Panc1 (cell line): Measurements from ENCODE around the gene PTBP2. TPM values are rescaled to one million over a fixed set of nuclear protein-coding genes. Genes with fewer than 3 reads are reported as not detected.

Experiments
- ATAC-seq: fragments of 200-7000 bp; cut with Tn5 transposase; 2 replicates; pipeline ENCODE4 v1.9.1; 2020; ENCODE audit warnings: mild to moderate bottlenecking, moderate library complexity
- BruUV-seq: library from RNA; stranded (reverse); fragments of 400-500 nt; replicated peaks from 2 replicates; lab custom pipeline; 2021; lab: Mats Ljungman, UMichigan
- CTCF ChIA-PET: fragments of 300-600 bp; sonication (Branson Sonifier 250); formaldehyde crosslinking; loops from one replicate; lab custom pipeline; 2022; ENCODE audit warnings: antibody characterized with exemption; lab: Charles Lee
- POLR2A ChIA-PET: fragments of 300-600 bp; sonication (Branson Sonifier 250); formaldehyde crosslinking; loops from one replicate; lab custom pipeline; 2022; ENCODE audit warnings: antibody characterized with exemption; lab: Charles Lee
- DNase-seq: peaks from one replicate; pipeline ENCODE4 v3.0.0-alpha.2; 2010; ENCODE audit warnings: low read depth, low spot score
- H3K27ac ChIP-seq: 2 replicates; pipeline ENCODE4 v1.5.1; 2011; ENCODE audit warnings: mild to moderate bottlenecking, low read length, inconsistent platforms
- H3K27me3 ChIP-seq: fragments of 200-500 bp; sonication (Bioruptor generic); 2 replicates; pipeline ENCODE4 v1.6.0; 2014; ENCODE audit warnings: low read length, inconsistent platforms; ENCODE audit not compliant: control insufficient read depth, insufficient read depth
- H3K36me3 ChIP-seq: fragments of 200-500 bp; sonication (Bioruptor generic); 2 replicates; pipeline ENCODE4 v1.5.1; 2014; ENCODE audit warnings: inconsistent platforms, mild to moderate bottlenecking, low read length, moderate library complexity; ENCODE audit not compliant: control insufficient read depth, insufficient read depth
- H3K4me1 ChIP-seq: 2 replicates; pipeline ENCODE4 v1.5.1; 2011; ENCODE audit warnings: inconsistent platforms, mild to moderate bottlenecking, low read length, moderate library complexity; ENCODE audit not compliant: control insufficient read depth, insufficient read depth
- H3K4me3 ChIP-seq, 2 experiments: 2 replicates each; pipeline ENCODE4 v1.5.1; 2011 to 2012; ENCODE audit warnings: low read depth in 2 of 2, low read length in 2 of 2, mild to moderate bottlenecking in 2 of 2, inconsistent platforms in 1 of 2, moderate library complexity in 1 of 2
- H3K9me3 ChIP-seq: fragments of 200-500 bp; sonication (Bioruptor generic); 2 replicates; pipeline ENCODE4 v1.5.1; 2014; ENCODE audit warnings: low read depth, mild to moderate bottlenecking, inconsistent platforms, low read length, moderate library complexity; ENCODE audit not compliant: control insufficient read depth, insufficient read depth
- POLR2AphosphoS5 ChIP-seq: IDR thresholded peaks from 2 replicates; pipeline ENCODE4 v1.6.1; 2012; ENCODE audit warnings: mild to moderate bottlenecking, low read depth, low read length, moderate library complexity
- SIN3A ChIP-seq: IDR thresholded peaks from 2 replicates; pipeline ENCODE4 v1.6.1; 2012; ENCODE audit warnings: low read depth, mild to moderate bottlenecking, low read length, moderate library complexity, borderline replicate concordance; ENCODE audit not compliant: insufficient read depth
- TCF7L2 ChIP-seq: IDR thresholded peaks from 2 replicates; pipeline ENCODE4 v1.6.1; 2011; ENCODE audit warnings: mild to moderate bottlenecking, low read depth, low read length, inconsistent platforms
- in situ Hi-C: cut with HindIII; loops from 2 replicates; pipeline ENCODE4 v1.10.0; 2016; ENCODE audit warnings: low sequenced_read_pairs, low pct_unique_long_range_greater_than_20kb
- intact Hi-C: fragments of 100-400 bp; cut with micrococcal nuclease; formaldehyde crosslinking; loops from one replicate; pipeline ENCODE4 v1.10.0; 2022; ENCODE audit not compliant: unreplicated experiment
- total RNA-seq: library from RNA; stranded (reverse); gene quantifications from one replicate; pipeline ENCODE4 v1.2.1, GENCODE V29; 2021; ENCODE audit not compliant: unreplicated experiment
- TF ChIP-seq, protein P1 (sequence below): fragments of 450-650 bp; IDR thresholded peaks from 2 replicates; pipeline ENCODE4 v1.5.1; 2017; ENCODE audit warnings: mild to moderate bottlenecking
- TF ChIP-seq, protein P2 (sequence below), 2 experiments: IDR thresholded peaks; 2 replicates each; pipeline ENCODE4 v1.6.1; 2011 to 2012; ENCODE audit warnings: low read depth in 2 of 2, control low read depth in 1 of 2, low read length in 1 of 2, mild to moderate bottlenecking in 1 of 2, moderate library complexity in 1 of 2; ENCODE audit not compliant: insufficient read depth in 1 of 2

Gene PTBP2
- total RNA-seq, 1 experiment from 2014 or later, result 12.9 TPM

DNA sequence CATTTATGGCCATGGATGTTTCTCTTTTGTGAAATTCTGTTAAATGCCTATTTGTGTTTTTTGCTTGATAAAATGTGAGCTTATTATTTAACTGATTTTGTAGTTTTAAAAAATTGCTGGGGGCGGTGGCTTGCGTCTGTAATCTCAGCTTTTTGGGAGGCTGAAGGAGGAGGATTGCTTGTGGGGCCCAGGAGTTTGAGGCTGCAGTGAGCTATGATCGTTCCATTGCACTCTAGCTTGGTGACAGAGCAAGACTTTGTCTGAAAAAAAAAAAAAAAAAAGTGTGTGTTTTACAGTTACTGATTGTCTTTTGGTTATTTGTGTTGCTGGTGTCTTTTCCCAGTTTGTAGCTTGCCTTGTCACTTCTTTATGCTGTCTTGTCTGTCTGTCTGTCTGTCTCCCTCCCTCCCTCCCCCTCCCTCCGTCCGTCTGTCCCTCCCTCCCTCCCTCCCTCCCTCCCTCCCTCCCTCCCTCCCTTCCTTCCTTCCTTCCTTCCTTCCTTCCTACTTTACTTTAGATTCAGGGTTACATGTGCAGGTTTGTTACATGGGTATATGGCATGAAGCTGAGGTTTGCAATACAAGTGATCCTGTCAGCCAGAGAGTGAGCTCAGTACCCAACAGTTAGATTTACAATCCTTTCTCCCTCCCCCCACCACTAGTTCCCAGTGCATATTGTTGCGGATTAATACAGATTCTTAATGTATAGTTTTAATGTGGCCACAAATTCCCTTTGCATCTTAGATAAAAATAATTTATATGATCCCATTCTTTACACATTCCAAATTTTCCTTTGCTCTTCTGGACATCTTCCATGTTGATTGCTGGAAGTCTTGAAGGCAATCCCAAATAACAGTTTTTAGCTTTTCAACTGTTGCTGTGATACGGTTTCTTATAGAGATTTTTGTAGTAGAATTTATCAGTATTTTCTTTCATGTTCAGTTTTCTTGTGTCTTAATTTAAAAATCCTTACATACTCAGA is 25.1 kb downstream of the PTBP2 start:
- ATAC-seq (no peak), DNase-seq (no peak)
- H3K27me3 ChIP-seq, result no peaks in the 10 kb centered on the region
- intact Hi-C loops (no loop called here), in situ Hi-C loops (no loop called here)
- H3K4me1 ChIP-seq, result no peaks in the 10 kb centered on the region; the same call in 1 of the 2 replicates
- peaks cover 4% of the 10 kb centered on the region; the same call in 1 of the 2 replicates for H3K36me3 ChIP-seq
- no peak overlapping the region for H3K4me3 ChIP-seq
- no peak overlapping the region for H3K27ac ChIP-seq
- TF ChIP-seq TCF7L2 (no peak), POLR2AphosphoS5 (no peak), SIN3A (no peak)
- TF ChIP-seq, protein P1, sequence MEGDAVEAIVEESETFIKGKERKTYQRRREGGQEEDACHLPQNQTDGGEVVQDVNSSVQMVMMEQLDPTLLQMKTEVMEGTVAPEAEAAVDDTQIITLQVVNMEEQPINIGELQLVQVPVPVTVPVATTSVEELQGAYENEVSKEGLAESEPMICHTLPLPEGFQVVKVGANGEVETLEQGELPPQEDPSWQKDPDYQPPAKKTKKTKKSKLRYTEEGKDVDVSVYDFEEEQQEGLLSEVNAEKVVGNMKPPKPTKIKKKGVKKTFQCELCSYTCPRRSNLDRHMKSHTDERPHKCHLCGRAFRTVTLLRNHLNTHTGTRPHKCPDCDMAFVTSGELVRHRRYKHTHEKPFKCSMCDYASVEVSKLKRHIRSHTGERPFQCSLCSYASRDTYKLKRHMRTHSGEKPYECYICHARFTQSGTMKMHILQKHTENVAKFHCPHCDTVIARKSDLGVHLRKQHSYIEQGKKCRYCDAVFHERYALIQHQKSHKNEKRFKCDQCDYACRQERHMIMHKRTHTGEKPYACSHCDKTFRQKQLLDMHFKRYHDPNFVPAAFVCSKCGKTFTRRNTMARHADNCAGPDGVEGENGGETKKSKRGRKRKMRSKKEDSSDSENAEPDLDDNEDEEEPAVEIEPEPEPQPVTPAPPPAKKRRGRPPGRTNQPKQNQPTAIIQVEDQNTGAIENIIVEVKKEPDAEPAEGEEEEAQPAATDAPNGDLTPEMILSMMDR, result no peak
- TF ChIP-seq, protein P2, sequence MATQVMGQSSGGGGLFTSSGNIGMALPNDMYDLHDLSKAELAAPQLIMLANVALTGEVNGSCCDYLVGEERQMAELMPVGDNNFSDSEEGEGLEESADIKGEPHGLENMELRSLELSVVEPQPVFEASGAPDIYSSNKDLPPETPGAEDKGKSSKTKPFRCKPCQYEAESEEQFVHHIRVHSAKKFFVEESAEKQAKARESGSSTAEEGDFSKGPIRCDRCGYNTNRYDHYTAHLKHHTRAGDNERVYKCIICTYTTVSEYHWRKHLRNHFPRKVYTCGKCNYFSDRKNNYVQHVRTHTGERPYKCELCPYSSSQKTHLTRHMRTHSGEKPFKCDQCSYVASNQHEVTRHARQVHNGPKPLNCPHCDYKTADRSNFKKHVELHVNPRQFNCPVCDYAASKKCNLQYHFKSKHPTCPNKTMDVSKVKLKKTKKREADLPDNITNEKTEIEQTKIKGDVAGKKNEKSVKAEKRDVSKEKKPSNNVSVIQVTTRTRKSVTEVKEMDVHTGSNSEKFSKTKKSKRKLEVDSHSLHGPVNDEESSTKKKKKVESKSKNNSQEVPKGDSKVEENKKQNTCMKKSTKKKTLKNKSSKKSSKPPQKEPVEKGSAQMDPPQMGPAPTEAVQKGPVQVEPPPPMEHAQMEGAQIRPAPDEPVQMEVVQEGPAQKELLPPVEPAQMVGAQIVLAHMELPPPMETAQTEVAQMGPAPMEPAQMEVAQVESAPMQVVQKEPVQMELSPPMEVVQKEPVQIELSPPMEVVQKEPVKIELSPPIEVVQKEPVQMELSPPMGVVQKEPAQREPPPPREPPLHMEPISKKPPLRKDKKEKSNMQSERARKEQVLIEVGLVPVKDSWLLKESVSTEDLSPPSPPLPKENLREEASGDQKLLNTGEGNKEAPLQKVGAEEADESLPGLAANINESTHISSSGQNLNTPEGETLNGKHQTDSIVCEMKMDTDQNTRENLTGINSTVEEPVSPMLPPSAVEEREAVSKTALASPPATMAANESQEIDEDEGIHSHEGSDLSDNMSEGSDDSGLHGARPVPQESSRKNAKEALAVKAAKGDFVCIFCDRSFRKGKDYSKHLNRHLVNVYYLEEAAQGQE (IDR thresholded peaks at IDR 0.05; ENCODE audit: insufficient read depth in 1 of 2, low read depth in 2 of 2, low read length in 1 of 2), result no peak
- ChIA-PET POLR2A (interaction anchor here (0.6 to 0.7 kb wide), 2 partner anchors 43 to 208 kb away, joined by 8 to 10 read pairs; no protein-coding TSS in a partner anchor), CTCF (no interaction called here)
- H3K9me3 ChIP-seq, result no peaks in the 10 kb centered on the region
- no TSS peak for BruUV-seq

DNA sequence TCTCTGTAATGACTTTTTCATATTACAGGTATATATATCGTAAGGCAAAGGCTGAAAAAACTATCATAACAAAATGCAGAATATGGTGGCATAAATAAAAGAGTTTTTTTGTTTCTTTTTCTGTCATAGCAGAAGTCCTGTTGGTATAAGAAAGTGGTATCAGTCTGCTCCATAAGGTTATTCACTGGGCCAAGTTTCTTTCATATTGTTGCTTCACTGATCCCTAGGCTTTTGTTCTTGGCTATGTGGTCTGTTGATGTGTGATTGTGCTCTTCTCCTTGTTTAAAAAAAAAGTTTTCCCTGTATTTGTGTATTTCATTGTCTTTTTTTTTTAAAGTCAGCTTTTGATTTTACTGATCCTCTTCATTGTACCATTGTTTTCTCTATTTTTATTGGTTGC is 26.0 kb downstream of the PTBP2 start:
- in situ Hi-C loops, result no loop called here
- CTCF ChIA-PET, result no interaction called here
- TF ChIP-seq TCF7L2 (no peak), POLR2AphosphoS5 (no peak), SIN3A (no peak)
- TF ChIP-seq, protein P1, result no peak
- Histone ChIP-seq H3K27me3 (no peaks in the 10 kb centered on the region), H3K27ac (no peak overlapping the region), H3K4me3 (no peak overlapping the region), H3K9me3 (no peaks in the 10 kb centered on the region), H3K36me3 (peaks cover 11% of the 10 kb centered on the region; the same call in 1 of the 2 replicates), H3K4me1 (no peaks in the 10 kb centered on the region; the same call in 1 of the 2 replicates)
- ATAC-seq (no peak), DNase-seq (no peak)
- intact Hi-C loops, result no loop called here
- no TSS peak for BruUV-seq
- POLR2A ChIA-PET, result no interaction called here
